CD14-positive monocyte (primary cell): ENCODE results near the gene ADPRS. TPM values are rescaled to one million over a fixed set of nuclear protein-coding genes. Genes with fewer than 3 reads are reported as not detected.

Experiments used
- DNase-seq, 3 donors: peaks; one replicate each; pipeline ENCODE4 v3.0.0-alpha.2; 2011 to 2022
- H2AFZ ChIP-seq: 2 replicates; pipeline ENCODE4 v1.6.0; 2012; ENCODE audit warnings: mild to moderate bottlenecking, low read depth, low read length, inconsistent platforms; ENCODE audit not compliant: insufficient read depth, poor library complexity, severe bottlenecking
- H3K27ac ChIP-seq, 2 donors: 1 replicate in 1 of 2; 2 replicates in 1 of 2; pipeline ENCODE4 v1.5.1; 2012 to 2013; ENCODE audit warnings: low read length in 2 of 2, control low read depth in 1 of 2, inconsistent platforms in 1 of 2, low read depth in 1 of 2, mild to moderate bottlenecking in 1 of 2
- H3K27me3 ChIP-seq, 2 donors: one replicate each; pipeline versions ENCODE4 v1.6.0 to v1.6.1; 2011 to 2013; ENCODE audit warnings: low read length in 2 of 2; ENCODE audit not compliant: control insufficient read depth in 2 of 2, insufficient read depth in 2 of 2
- H3K36me3 ChIP-seq, 2 donors: replicated peaks in 1 of 2; 1 replicate in 1 of 2; 2 replicates in 1 of 2; pipeline versions ENCODE4 v1.5.1 to v1.6.1; 2012 to 2013; ENCODE audit warnings: low read length in 2 of 2, control low read depth in 1 of 2, inconsistent platforms in 1 of 2, mild to moderate bottlenecking in 1 of 2; ENCODE audit not compliant: insufficient read depth in 2 of 2, control insufficient read depth in 1 of 2
- H3K4me1 ChIP-seq, 2 donors: 1 replicate in 1 of 2; 2 replicates in 1 of 2; pipeline versions ENCODE4 v1.5.1 to v1.6.1; 2012 to 2013; ENCODE audit warnings: low read length in 2 of 2, control low read depth in 1 of 2, inconsistent platforms in 1 of 2, mild to moderate bottlenecking in 1 of 2, moderate library complexity in 1 of 2; ENCODE audit not compliant: insufficient read depth in 2 of 2, control insufficient read depth in 1 of 2
- H3K4me2 ChIP-seq: replicated peaks from 2 replicates; pipeline ENCODE3; 2012; ENCODE audit warnings: low read length, moderate library complexity, mild to moderate bottlenecking; ENCODE audit not compliant: poor library complexity, severe bottlenecking; ENCODE audit errors: extremely low read depth
- H3K4me3 ChIP-seq, 3 experiments: fragments of 200-600 bp in 1 of 3; sonication (generic) in 1 of 3; replicated peaks in 1 of 3; 1 replicate in 2 of 3; 2 replicates in 1 of 3; pipeline ENCODE4 v1.5.1; 2011 to 2013; ENCODE audit warnings: low read length in 3 of 3, mild to moderate bottlenecking in 3 of 3, control low read depth in 2 of 3, low read depth in 2 of 3, inconsistent platforms in 1 of 3, moderate library complexity in 1 of 3
- H3K79me2 ChIP-seq: 2 replicates; pipeline ENCODE4 v1.6.0; 2012; ENCODE audit warnings: mild to moderate bottlenecking, control low read depth, inconsistent platforms, low read length, moderate library complexity; ENCODE audit not compliant: insufficient read depth
- H3K9ac ChIP-seq: 2 replicates; pipeline ENCODE4 v1.6.0; 2017; ENCODE audit warnings: low read length, mild to moderate bottlenecking; ENCODE audit not compliant: insufficient read depth, poor library complexity, severe bottlenecking
- H3K9me3 ChIP-seq, 2 donors: replicated peaks in 1 of 2; 1 replicate in 1 of 2; 2 replicates in 1 of 2; pipeline versions ENCODE4 v1.5.1 to v1.6.1; 2012 to 2013; ENCODE audit warnings: low read length in 2 of 2, control low read depth in 1 of 2; ENCODE audit not compliant: control insufficient read depth in 1 of 2, insufficient read depth in 1 of 2
- H4K20me1 ChIP-seq: 2 replicates; pipeline ENCODE4 v1.6.0; 2012; ENCODE audit warnings: mild to moderate bottlenecking, low read length, control low read depth, moderate library complexity; ENCODE audit not compliant: insufficient read depth
- H3K27ac Mint-ChIP-seq, 7 donors: one replicate each; pipeline ENCODE4 v1.8.0; 2020; ENCODE audit warnings: mild to moderate bottlenecking in 7 of 7, mixed read lengths in 7 of 7, moderate library complexity in 6 of 7, inconsistent platforms in 2 of 7
- H3K27me3 Mint-ChIP-seq, 3 donors: one replicate each; pipeline ENCODE4 v1.8.0; 2021 to 2022; ENCODE audit warnings: low read depth in 3 of 3, mild to moderate bottlenecking in 3 of 3, mixed read lengths in 3 of 3, moderate library complexity in 3 of 3, inconsistent platforms in 1 of 3
- H3K36me3 Mint-ChIP-seq, 2 donors: one replicate each; pipeline ENCODE4 v1.8.0; 2020; ENCODE audit warnings: mixed read lengths in 2 of 2, inconsistent platforms in 1 of 2, mild to moderate bottlenecking in 1 of 2
- H3K4me1 Mint-ChIP-seq: one replicate; pipeline ENCODE4 v1.8.0; 2020; ENCODE audit warnings: mild to moderate bottlenecking, mixed read lengths
- H3K4me3 Mint-ChIP-seq, 2 donors: one replicate each; pipeline ENCODE4 v1.8.0; 2020; ENCODE audit warnings: mild to moderate bottlenecking in 2 of 2, mixed read lengths in 2 of 2, moderate library complexity in 1 of 2
- H3K9me3 Mint-ChIP-seq, 7 donors: one replicate each; pipeline ENCODE4 v1.8.0; 2020 to 2022; ENCODE audit warnings: mixed read lengths in 7 of 7, mild to moderate bottlenecking in 6 of 7, moderate library complexity in 6 of 7, inconsistent platforms in 2 of 7
- WGBS: methylation state at CpG from one replicate; pipeline ENCODE4 v1.1.5; 2013; ENCODE audit warnings: missing lambda C conversion rate; ENCODE audit not compliant: insufficient coverage; 5-methylcytosine and 5-hydroxymethylcytosine counted together
- intact Hi-C, 2 donors: fragments of 100-400 bp; cut with micrococcal nuclease; formaldehyde crosslinking; loops; one replicate each; pipeline versions ENCODE4 v1.15.0 to v1.15.1; 2023
- polyA plus RNA-seq, 3 donors: library from polyadenylated mRNA; depleted of rRNA in 1 of 3; unstranded in 2 of 3; stranded (reverse) in 1 of 3; fragments of 300-500 nt in 2 of 3; fragments of >200 nt in 1 of 3; fragmentation: Illumina TruSeq in 2 of 3; gene quantifications; 1 replicate in 2 of 3; 2 replicates in 1 of 3; pipeline ENCODE4 v1.2.3, GENCODE V29; 2012 to 2021
- TF ChIP-seq, protein P1 (sequence below): fragments of 200-600 bp; IDR thresholded peaks from one replicate; pipeline ENCODE4 v1.8.0; 2022; ENCODE audit warnings: antibody characterized with exemption, mild to moderate bottlenecking

ADPRS gene
- polyA plus RNA-seq, 3 donors: 13.4 to 30.6 (median 21.9) TPM

DNA sequence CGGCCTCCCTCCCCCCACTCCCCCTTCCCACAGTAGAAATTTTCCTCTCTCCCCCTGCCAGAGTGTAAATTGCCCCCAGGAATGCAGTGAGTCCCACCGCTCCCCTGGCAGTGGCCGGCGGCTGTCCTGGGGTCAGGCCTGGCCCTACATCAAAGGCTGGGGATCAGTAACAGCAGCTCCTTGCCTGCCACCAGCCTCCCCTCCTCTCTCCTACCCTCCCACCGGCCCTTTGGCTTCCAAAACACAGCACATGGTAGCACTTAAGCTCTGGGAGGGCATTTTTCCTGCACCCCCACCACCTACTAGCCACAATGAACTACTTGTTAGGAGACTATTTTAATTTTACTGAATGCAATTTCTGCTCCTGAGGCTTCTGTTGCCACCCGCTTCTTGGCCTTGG lies 45.3 kb downstream of the ADPRS start:
- H3K9me3 Mint-ChIP-seq: no peaks in the 10 kb centered on the region
- H3K36me3 Mint-ChIP-seq: peaks cover 27 to 29% of the 10 kb centered on the region in 2 donors
- Histone ChIP-seq H3K79me2 (no peaks in the 10 kb centered on the region), H3K4me2 (no peak overlapping the region), H3K27me3 (no peaks in the 10 kb centered on the region), H3K36me3 (peaks cover 27 to 35% of the 10 kb centered on the region in 2 donors), H3K9ac (no peak overlapping the region), H4K20me1 (no peaks in the 10 kb centered on the region), H3K4me3 (no peak overlapping the region), H3K27ac (no peak overlapping the region), H2AFZ (no peak overlapping the region), H3K4me1 (peaks cover 7 to 8% of the 10 kb centered on the region in 2 donors), H3K9me3 (no peaks in the 10 kb centered on the region)
- H3K4me3 Mint-ChIP-seq: no peak overlapping the region
- WGBS: 92% methylated on average over 6 of the region's 6 CpGs
- H3K27me3 Mint-ChIP-seq: no peaks in the 10 kb centered on the region
- TF ChIP-seq, protein P1, sequence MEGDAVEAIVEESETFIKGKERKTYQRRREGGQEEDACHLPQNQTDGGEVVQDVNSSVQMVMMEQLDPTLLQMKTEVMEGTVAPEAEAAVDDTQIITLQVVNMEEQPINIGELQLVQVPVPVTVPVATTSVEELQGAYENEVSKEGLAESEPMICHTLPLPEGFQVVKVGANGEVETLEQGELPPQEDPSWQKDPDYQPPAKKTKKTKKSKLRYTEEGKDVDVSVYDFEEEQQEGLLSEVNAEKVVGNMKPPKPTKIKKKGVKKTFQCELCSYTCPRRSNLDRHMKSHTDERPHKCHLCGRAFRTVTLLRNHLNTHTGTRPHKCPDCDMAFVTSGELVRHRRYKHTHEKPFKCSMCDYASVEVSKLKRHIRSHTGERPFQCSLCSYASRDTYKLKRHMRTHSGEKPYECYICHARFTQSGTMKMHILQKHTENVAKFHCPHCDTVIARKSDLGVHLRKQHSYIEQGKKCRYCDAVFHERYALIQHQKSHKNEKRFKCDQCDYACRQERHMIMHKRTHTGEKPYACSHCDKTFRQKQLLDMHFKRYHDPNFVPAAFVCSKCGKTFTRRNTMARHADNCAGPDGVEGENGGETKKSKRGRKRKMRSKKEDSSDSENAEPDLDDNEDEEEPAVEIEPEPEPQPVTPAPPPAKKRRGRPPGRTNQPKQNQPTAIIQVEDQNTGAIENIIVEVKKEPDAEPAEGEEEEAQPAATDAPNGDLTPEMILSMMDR: no peak
- DNase-seq: no peak
- H3K27ac Mint-ChIP-seq: no peak overlapping the region
- intact Hi-C loops: loop anchor here (1.0 to 2.0 kb wide), 2 partner anchors 33 to 34 kb away; no protein-coding TSS in a partner anchor
- peaks cover 13% of the 10 kb centered on the region for H3K4me1 Mint-ChIP-seq

GRCh38 chr1:36134505-36135329 lies 46.0 kb downstream of the ADPRS start:
- peak; percentile 46 to 69 (median 69) for DNase-seq
- H3K27ac ChIP-seq: peak overlapping the region in 1 of 2 donors; percentile 55

More at GRCh38 chr1:36134505-36135329, 46.0 kb downstream of the ADPRS start:
- Histone ChIP-seq H3K79me2 (peaks cover 5% of the 10 kb centered on the region), H3K27me3 (no peaks in the 10 kb centered on the region), H3K4me2 (no peak overlapping the region), H3K4me1 (peaks cover 7 to 8% of the 10 kb centered on the region in 2 donors), H3K9ac (no peak overlapping the region), H4K20me1 (peaks cover 3% of the 10 kb centered on the region), H2AFZ (no peak overlapping the region), H3K36me3 (peaks cover 33 to 42% of the 10 kb centered on the region in 2 donors), H3K4me3 (no peak overlapping the region), H3K9me3 (no peaks in the 10 kb centered on the region)
- Mint-ChIP-seq H3K27ac (peak overlapping the region in 2 of 7 donors; percentile 69 to 80), H3K36me3 (peaks cover 33 to 36% of the 10 kb centered on the region in 2 donors), H3K9me3 (no peaks in the 10 kb centered on the region), H3K27me3 (no peaks in the 10 kb centered on the region), H3K4me1 (peaks cover 13% of the 10 kb centered on the region), H3K4me3 (no peak overlapping the region)
- intact Hi-C loops: loop anchor here (1.0 to 2.0 kb wide), 2 partner anchors 34 kb away; no protein-coding TSS in a partner anchor
- TF ChIP-seq, protein P1: peak; percentile 82
- 78% methylated on average over 5 of the region's 7 CpGs for WGBS
